HG02970 (cell line): ENCODE measurements around the gene INHA.

Experiments
- ATAC-seq: cut with Tn5 transposase; IDR thresholded peaks from one replicate; pipeline ENCODE4 v1.9.1; 2021; ENCODE audit warnings: mild to moderate bottlenecking, moderate library complexity, moderate number of reproducible peaks; ENCODE audit not compliant: unreplicated experiment, low FRiP score

Gene INHA

GRCh38 chr2:219539926-219540678 is 32.0 kb upstream of the INHA start:
- ATAC-seq = no peak

- no peak for ATAC-seq
These were observed 31.2 kb upstream of the INHA start for GRCh38 chr2:219540784-219541504.

GRCh38 chr2:219541611-219542180 is 30.4 kb upstream of the INHA start:
- peak; percentile 36 for ATAC-seq

- peak; percentile 30 for ATAC-seq
These were observed 29.0 kb upstream of the INHA start for GRCh38 chr2:219542931-219543595.

GRCh38 chr2:219543596-219544358 is 28.3 kb upstream of the INHA start, which contains the start of the genes CHPF and TMEM198:
CHPF (minus strand) TSS chr2:219543809; CDS start chr2:219543538, 271 bp downstream.
TMEM198 (plus strand) TSS chr2:219544028; CDS start chr2:219544728, 700 bp downstream.
- peak; percentile 80 for ATAC-seq

- ATAC-seq = no peak
These were observed 27.5 kb upstream of the INHA start for GRCh38 chr2:219544567-219544966.

GRCh38 chr2:219545295-219545942 is 26.7 kb upstream of the INHA start:
- no peak for ATAC-seq

- ATAC-seq = no peak
These were observed 26.2 kb upstream of the INHA start for GRCh38 chr2:219545943-219546352.

GRCh38 chr2:219547621-219548020 is 24.5 kb upstream of the INHA start:
- ATAC-seq = no peak

GRCh38 chr2:219548990-219549389 is 23.1 kb upstream of the INHA start:
- ATAC-seq = no peak

GRCh38 chr2:219549619-219550018 is 22.5 kb upstream of the INHA start:
- no peak for ATAC-seq

- ATAC-seq = no peak
These were observed 20.4 kb upstream of the INHA start for GRCh38 chr2:219551441-219552381.

GRCh38 chr2:219552382-219553167 is 19.5 kb upstream of the INHA start:
- ATAC-seq = peak; percentile 64

- ATAC-seq = no peak
These were observed 19.0 kb upstream of the INHA start for GRCh38 chr2:219553168-219553417.

- ATAC-seq = no peak
These were observed 18.6 kb upstream of the INHA start for GRCh38 chr2:219553463-219553963.

GRCh38 chr2:219554350-219554749 is 17.8 kb upstream of the INHA start:
- no peak for ATAC-seq

GRCh38 chr2:219555956-219556355 is 16.2 kb upstream of the INHA start:
- no peak for ATAC-seq

GRCh38 chr2:219556413-219556812 is 15.7 kb upstream of the INHA start:
- ATAC-seq = no peak
